Neural cell (in vitro differentiated cells): ENCODE data around the gene SPOCK1.

Experiments used
- EP300 ChIP-seq: fragments of 450-650 bp; conservative IDR thresholded peaks from 2 replicates; pipeline ENCODE4 v1.6.1; 2014; ENCODE audit warnings: antibody characterized with exemption, mild to moderate bottlenecking, moderate library complexity; ENCODE audit not compliant: poor library complexity, severe bottlenecking
- EZH2 ChIP-seq: fragments of 200-600, 300-800 bp; shearing (Covaris generic), sonication (generic); IDR thresholded peaks from 2 replicates; pipeline ENCODE4 v1.6.1; 2014; ENCODE audit warnings: antibody characterized with exemption, low read length, borderline replicate concordance, mild to moderate bottlenecking; ENCODE audit not compliant: insufficient read depth, poor library complexity, severe bottlenecking
- MXI1 ChIP-seq: fragments of 450-650 bp; conservative IDR thresholded peaks from 2 replicates; pipeline ENCODE4 v1.6.1; 2014; ENCODE audit warnings: antibody characterized with exemption, mild to moderate bottlenecking; ENCODE audit not compliant: poor library complexity, severe bottlenecking
- POLR2AphosphoS5 ChIP-seq: IDR thresholded peaks from 2 replicates; pipeline ENCODE4 v1.6.1; 2012
- RAD21 ChIP-seq: fragments of 450-650 bp; conservative IDR thresholded peaks from 2 replicates; pipeline ENCODE4 v1.6.1; 2014; ENCODE audit warnings: antibody characterized with exemption, mild to moderate bottlenecking, moderate library complexity
- SMC3 ChIP-seq: fragments of 450-650 bp; conservative IDR thresholded peaks from 2 replicates; pipeline ENCODE4 v1.6.1; 2014; ENCODE audit warnings: antibody characterized with exemption, mild to moderate bottlenecking, moderate library complexity; ENCODE audit not compliant: poor library complexity
- TF ChIP-seq, protein P1 (sequence below): fragments of 450-650 bp; IDR thresholded peaks from 2 replicates; pipeline ENCODE4 v1.5.1; 2014; ENCODE audit warnings: antibody characterized with exemption, mild to moderate bottlenecking, moderate library complexity; ENCODE audit not compliant: poor library complexity, severe bottlenecking
- TF ChIP-seq, protein P2 (sequence below): IDR thresholded peaks from 2 replicates; pipeline ENCODE4 v1.6.1; 2012; ENCODE audit warnings: borderline replicate concordance

DNA sequence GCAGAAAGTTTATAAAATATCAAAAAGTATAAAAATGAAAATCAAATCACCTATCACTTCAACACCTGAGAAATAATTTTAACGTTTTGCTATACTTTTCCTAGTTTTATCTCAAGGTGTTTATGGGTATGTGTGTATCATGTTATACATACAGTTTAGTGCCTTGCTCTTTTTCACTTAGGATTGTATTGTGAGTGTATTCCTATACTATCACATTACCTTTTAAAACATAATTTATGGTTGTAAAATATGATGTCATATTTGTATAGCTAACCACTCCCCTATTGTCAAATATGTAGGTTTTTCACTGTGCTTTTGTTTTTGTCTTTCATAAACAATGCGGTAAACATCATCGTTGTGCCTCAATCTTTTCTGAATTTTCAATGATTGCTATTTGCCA is 479.9 kb downstream of the SPOCK1 start:
- TF ChIP-seq RAD21 (no peak), EZH2 (no peak), MXI1 (no peak), POLR2AphosphoS5 (no peak), EP300 (no peak), SMC3 (no peak)
- TF ChIP-seq, protein P1, sequence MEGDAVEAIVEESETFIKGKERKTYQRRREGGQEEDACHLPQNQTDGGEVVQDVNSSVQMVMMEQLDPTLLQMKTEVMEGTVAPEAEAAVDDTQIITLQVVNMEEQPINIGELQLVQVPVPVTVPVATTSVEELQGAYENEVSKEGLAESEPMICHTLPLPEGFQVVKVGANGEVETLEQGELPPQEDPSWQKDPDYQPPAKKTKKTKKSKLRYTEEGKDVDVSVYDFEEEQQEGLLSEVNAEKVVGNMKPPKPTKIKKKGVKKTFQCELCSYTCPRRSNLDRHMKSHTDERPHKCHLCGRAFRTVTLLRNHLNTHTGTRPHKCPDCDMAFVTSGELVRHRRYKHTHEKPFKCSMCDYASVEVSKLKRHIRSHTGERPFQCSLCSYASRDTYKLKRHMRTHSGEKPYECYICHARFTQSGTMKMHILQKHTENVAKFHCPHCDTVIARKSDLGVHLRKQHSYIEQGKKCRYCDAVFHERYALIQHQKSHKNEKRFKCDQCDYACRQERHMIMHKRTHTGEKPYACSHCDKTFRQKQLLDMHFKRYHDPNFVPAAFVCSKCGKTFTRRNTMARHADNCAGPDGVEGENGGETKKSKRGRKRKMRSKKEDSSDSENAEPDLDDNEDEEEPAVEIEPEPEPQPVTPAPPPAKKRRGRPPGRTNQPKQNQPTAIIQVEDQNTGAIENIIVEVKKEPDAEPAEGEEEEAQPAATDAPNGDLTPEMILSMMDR, result no peak
- TF ChIP-seq, protein P2, sequence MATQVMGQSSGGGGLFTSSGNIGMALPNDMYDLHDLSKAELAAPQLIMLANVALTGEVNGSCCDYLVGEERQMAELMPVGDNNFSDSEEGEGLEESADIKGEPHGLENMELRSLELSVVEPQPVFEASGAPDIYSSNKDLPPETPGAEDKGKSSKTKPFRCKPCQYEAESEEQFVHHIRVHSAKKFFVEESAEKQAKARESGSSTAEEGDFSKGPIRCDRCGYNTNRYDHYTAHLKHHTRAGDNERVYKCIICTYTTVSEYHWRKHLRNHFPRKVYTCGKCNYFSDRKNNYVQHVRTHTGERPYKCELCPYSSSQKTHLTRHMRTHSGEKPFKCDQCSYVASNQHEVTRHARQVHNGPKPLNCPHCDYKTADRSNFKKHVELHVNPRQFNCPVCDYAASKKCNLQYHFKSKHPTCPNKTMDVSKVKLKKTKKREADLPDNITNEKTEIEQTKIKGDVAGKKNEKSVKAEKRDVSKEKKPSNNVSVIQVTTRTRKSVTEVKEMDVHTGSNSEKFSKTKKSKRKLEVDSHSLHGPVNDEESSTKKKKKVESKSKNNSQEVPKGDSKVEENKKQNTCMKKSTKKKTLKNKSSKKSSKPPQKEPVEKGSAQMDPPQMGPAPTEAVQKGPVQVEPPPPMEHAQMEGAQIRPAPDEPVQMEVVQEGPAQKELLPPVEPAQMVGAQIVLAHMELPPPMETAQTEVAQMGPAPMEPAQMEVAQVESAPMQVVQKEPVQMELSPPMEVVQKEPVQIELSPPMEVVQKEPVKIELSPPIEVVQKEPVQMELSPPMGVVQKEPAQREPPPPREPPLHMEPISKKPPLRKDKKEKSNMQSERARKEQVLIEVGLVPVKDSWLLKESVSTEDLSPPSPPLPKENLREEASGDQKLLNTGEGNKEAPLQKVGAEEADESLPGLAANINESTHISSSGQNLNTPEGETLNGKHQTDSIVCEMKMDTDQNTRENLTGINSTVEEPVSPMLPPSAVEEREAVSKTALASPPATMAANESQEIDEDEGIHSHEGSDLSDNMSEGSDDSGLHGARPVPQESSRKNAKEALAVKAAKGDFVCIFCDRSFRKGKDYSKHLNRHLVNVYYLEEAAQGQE, result no peak
